ENCODE results near the gene SEZ6. TPM values are rescaled to one million over a fixed set of nuclear protein-coding genes. Genes with fewer than 3 reads are reported as not detected.

The SEZ6 gene
- total and polyA plus RNA-seq, 2 of the 4 experiments (the other 2 are of a cell fraction): not detected

DNA sequence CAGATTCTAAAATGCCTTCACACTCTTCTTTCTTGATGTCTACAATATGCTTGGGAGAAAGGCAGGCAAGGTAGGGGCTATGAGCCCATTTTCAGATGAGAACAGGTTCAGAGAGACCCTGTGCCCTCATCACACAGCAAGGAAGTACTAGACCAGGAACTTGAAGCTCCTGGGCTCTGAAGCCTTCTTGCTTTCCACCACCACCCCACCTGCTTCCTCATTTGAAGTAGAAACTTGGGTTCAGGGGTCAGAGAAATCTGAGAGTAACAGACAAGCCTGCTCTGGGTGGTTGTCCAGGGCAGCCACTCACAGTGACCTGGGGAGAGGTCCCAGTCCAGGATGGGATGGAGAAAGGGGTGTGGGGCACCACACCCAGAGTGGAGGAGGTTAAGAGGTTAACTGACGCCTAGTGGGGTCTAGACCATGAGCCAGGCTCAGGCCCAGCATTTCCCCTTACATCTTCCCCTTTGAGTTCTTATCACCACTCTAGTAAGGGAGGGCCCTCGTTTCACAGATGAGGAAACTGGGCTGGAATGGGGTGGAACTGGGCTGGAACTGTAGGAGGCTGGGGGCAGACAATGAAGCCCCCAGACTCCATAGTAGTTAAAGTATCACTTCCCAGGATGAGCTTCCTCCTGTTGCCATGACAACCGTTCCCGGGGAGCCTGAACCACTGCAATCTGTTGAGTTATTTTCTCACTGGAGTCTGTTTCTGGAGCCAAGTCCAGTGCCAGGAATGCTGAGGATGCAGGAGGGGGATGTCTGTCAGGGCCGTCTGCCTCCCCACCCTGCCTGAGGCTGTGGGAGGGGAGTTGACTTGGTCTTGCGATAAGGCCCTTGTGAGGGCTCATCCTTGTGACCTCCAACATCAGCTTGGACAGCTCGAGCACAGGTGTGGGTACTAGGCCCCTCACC lies 38.4 kb downstream of the SEZ6 start (continued):
- TF ChIP-seq MXI1 (IDR thresholded peaks at IDR 0.05; ENCODE audit: borderline replicate concordance, low read depth, low read length) (no peak), RCOR1 (IDR thresholded peaks at IDR 0.05; ENCODE audit: insufficient replicate concordance, low read length) (no peak)

- Histone ChIP-seq H2AFZ (replicated peaks; ENCODE audit: low read length, poor library complexity) (no peak overlapping the region), H3K9me3 (ENCODE audit: control insufficient read depth, insufficient read depth, low read length) (no peaks in the 10 kb centered on the region), H3K9ac (ENCODE audit: low read depth, low read length) (no peak overlapping the region), H3K18ac (ENCODE audit: low read depth, low read length) (no peak overlapping the region), H4K20me1 (ENCODE audit: insufficient read depth, low read length) (no peaks in the 10 kb centered on the region), H2BK120ac (ENCODE audit: low read depth, low read length) (no peak overlapping the region), H3K4me3 (ENCODE audit: insufficient read depth, low read depth, low read length) (no peak overlapping the region), H4K8ac (ENCODE audit: low read depth in 2 of 2, low read length in 2 of 2) (no peak overlapping the region), H2BK20ac (ENCODE audit: low read depth, low read length) (no peak overlapping the region), H4K5ac (ENCODE audit: low read depth, low read length) (no peak overlapping the region), H3K56ac (ENCODE audit: extremely low read depth, insufficient read depth, low read length) (no peak overlapping the region), H3K14ac (replicated peaks; ENCODE audit: low read depth, low read length) (no peak overlapping the region), H4K91ac (ENCODE audit: insufficient read depth, low read depth, low read length) (no peak overlapping the region), H2BK5ac (ENCODE audit: low read depth, low read length, poor library complexity, severe bottlenecking) (no peak overlapping the region), H3K9me1 (ENCODE audit: insufficient read depth, low read length) (no peaks in the 10 kb centered on the region), H3K4ac (ENCODE audit: low read depth, low read length) (no peak overlapping the region), H3K27ac (ENCODE audit: insufficient read depth, low read length) (no peak overlapping the region), H3K36me3 (ENCODE audit: control insufficient read depth, insufficient read depth, low read length) (no peaks in the 10 kb centered on the region), H3K23ac (ENCODE audit: low read depth, low read length) (no peak overlapping the region), H3K4me2 (ENCODE audit: low read depth, low read length) (no peak overlapping the region), H2AK5ac (ENCODE audit: low read depth, low read length) (no peak overlapping the region), H3K4me1 (ENCODE audit: control insufficient read depth, insufficient read depth, low read length) (peaks cover 4% of the 10 kb centered on the region; the same call in 1 of the 2 replicates), H2BK15ac (ENCODE audit: low read depth, low read length) (no peak overlapping the region), H2AK9ac (replicated peaks; ENCODE audit: low read depth, low read length, poor library complexity) (no peak overlapping the region), H3K79me1 (ENCODE audit: low read depth in 1 of 2, low read length in 2 of 2) (no peaks in the 10 kb centered on the region), H3K27me3 (ENCODE audit: control insufficient read depth, insufficient read depth, low read length) (peaks cover 7% of the 10 kb centered on the region)
- no peak for ATAC-seq (ENCODE audit: low read depth)
- ChIA-PET POLR2A (ENCODE audit: unreplicated experiment) (no interaction called here), CTCF (interaction anchor here (1.1 to 3.3 kb wide), 5 partner anchors 10 to 153 kb away, joined by 3 to 42 read pairs (median 8); no protein-coding TSS in a partner anchor)
- no peak for DNase-seq
- intact Hi-C loops (cut with micrococcal nuclease) (loop anchor here (10.0 kb wide), 1 partner anchor 81 kb away; the partner anchor contains the start of gene PIPOX), dilution Hi-C loops (cut with HindIII; ENCODE audit: low sequenced_read_pairs, unreplicated experiment) (no loop called here), in situ Hi-C loops (cut with MboI; ENCODE audit: low sequenced_read_pairs) (no loop called here)
- BruUV-seq (replicated peaks): no TSS peak
- WGBS, 2 experiments (ENCODE audit: extremely low coverage in 2 of 2, insufficient read length in 1 of 2): 83% methylated on average over 2 of the region's 8 CpGs; no CpG with 5 or more reads in 1 of the 2 experiments
- TF ChIP-seq, protein P1, sequence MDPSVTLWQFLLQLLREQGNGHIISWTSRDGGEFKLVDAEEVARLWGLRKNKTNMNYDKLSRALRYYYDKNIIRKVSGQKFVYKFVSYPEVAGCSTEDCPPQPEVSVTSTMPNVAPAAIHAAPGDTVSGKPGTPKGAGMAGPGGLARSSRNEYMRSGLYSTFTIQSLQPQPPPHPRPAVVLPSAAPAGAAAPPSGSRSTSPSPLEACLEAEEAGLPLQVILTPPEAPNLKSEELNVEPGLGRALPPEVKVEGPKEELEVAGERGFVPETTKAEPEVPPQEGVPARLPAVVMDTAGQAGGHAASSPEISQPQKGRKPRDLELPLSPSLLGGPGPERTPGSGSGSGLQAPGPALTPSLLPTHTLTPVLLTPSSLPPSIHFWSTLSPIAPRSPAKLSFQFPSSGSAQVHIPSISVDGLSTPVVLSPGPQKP (IDR thresholded peaks at IDR 0.05; ENCODE audit: borderline replicate concordance, low read depth, low read length): no peak
- no peak for TF ChIP-seq CHD1 (IDR thresholded peaks at IDR 0.05; ENCODE audit: low read depth, low read length)
- TF ChIP-seq POLR2A (IDR thresholded peaks at IDR 0.05; ENCODE audit: low read depth, low read length): no peak
- TF ChIP-seq, protein P2, sequence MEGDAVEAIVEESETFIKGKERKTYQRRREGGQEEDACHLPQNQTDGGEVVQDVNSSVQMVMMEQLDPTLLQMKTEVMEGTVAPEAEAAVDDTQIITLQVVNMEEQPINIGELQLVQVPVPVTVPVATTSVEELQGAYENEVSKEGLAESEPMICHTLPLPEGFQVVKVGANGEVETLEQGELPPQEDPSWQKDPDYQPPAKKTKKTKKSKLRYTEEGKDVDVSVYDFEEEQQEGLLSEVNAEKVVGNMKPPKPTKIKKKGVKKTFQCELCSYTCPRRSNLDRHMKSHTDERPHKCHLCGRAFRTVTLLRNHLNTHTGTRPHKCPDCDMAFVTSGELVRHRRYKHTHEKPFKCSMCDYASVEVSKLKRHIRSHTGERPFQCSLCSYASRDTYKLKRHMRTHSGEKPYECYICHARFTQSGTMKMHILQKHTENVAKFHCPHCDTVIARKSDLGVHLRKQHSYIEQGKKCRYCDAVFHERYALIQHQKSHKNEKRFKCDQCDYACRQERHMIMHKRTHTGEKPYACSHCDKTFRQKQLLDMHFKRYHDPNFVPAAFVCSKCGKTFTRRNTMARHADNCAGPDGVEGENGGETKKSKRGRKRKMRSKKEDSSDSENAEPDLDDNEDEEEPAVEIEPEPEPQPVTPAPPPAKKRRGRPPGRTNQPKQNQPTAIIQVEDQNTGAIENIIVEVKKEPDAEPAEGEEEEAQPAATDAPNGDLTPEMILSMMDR (conservative IDR thresholded peaks at IDR 0.05; ENCODE audit: low read depth, low read length): no peak
- TF ChIP-seq RAD21 (IDR thresholded peaks at IDR 0.05; ENCODE audit: low read length): no peak
- TF ChIP-seq MXI1 (IDR thresholded peaks at IDR 0.05; ENCODE audit: borderline replicate concordance, low read depth, low read length): no peak
- TF ChIP-seq MAZ (IDR thresholded peaks at IDR 0.05; ENCODE audit: borderline replicate concordance, low read depth, low read length): no peak
Observed at GRCh38 chr17:28963841-28964240, 42.0 kb downstream of the SEZ6 start.
